ENCODE data around the gene IDE.

GRCh38 chr10:92470026-92470425 is 103.9 kb downstream of the IDE start:
- TF ChIP-seq, protein P1, sequence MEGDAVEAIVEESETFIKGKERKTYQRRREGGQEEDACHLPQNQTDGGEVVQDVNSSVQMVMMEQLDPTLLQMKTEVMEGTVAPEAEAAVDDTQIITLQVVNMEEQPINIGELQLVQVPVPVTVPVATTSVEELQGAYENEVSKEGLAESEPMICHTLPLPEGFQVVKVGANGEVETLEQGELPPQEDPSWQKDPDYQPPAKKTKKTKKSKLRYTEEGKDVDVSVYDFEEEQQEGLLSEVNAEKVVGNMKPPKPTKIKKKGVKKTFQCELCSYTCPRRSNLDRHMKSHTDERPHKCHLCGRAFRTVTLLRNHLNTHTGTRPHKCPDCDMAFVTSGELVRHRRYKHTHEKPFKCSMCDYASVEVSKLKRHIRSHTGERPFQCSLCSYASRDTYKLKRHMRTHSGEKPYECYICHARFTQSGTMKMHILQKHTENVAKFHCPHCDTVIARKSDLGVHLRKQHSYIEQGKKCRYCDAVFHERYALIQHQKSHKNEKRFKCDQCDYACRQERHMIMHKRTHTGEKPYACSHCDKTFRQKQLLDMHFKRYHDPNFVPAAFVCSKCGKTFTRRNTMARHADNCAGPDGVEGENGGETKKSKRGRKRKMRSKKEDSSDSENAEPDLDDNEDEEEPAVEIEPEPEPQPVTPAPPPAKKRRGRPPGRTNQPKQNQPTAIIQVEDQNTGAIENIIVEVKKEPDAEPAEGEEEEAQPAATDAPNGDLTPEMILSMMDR (IDR thresholded peaks at IDR 0.05 in 4 of 5, conservative IDR thresholded peaks at IDR 0.05 in 1 of 5): no peak
- no peak for TF ChIP-seq POLR2A (IDR thresholded peaks at IDR 0.05)
